ENCODE measurements around the gene SLC25A44. TPM values are rescaled to one million over a fixed set of nuclear protein-coding genes. Genes with fewer than 3 reads are reported as not detected.

SLC25A44 gene
- total RNA-seq, 1 experiment from 2014 or later: 40.2 TPM

GRCh38 chr1:156229809-156230472, 36.0 kb downstream of the SLC25A44 start:
- no peak overlapping the region for H3K56ac ChIP-seq (ENCODE audit: insufficient read length, low read depth, low read length)
- H3K14ac ChIP-seq (ENCODE audit: insufficient read depth, low read length): no peak overlapping the region
- H3K79me2 ChIP-seq (ENCODE audit: insufficient read depth, low read length): no peaks in the 10 kb centered on the region
- H3K36me3 Mint-ChIP-seq (ENCODE audit: insufficient read depth in 1 of 3, low read depth in 3 of 3): peaks cover 20 to 57% (median 51%) of the 10 kb centered on the region in 3 experiments
- no CpG with 5 or more reads among the region's 11 CpGs for WGBS (ENCODE audit: extremely low coverage, insufficient read length, low lambda C conversion rate)
- H4K91ac ChIP-seq (ENCODE audit: insufficient read length, low read depth, low read length): no peak overlapping the region
- H3K4me1 Mint-ChIP-seq: peaks cover 5 to 6% of the 10 kb centered on the region in 2 experiments
- H3K9ac ChIP-seq (ENCODE audit: extremely low read depth, insufficient read length, low read length): no peak overlapping the region
- H3K4me3 Mint-ChIP-seq: peak overlapping the region in 1 of 2 experiments; percentile 23; a peak in 1 of 5 replicates
- H3K27me3 ChIP-seq (ENCODE audit: insufficient read depth, low read length): no peaks in the 10 kb centered on the region; the same call in 1 of the 2 replicates
- H3K23me2 ChIP-seq (ENCODE audit: insufficient read length, low read depth, low read length, poor library complexity, severe bottlenecking): no peaks in the 10 kb centered on the region
- no peak for TF ChIP-seq CTCF (conservative IDR thresholded peaks at IDR 0.05)
- no peak overlapping the region for H3K4me2 ChIP-seq (ENCODE audit: insufficient read depth, insufficient read length, low read length)
- no peak overlapping the region for H4K5ac ChIP-seq (ENCODE audit: insufficient read length, low read depth, low read length)
- no peak overlapping the region for H3T11ph ChIP-seq (ENCODE audit: low read length)
- H2AFZ ChIP-seq (ENCODE audit: low read length): no peak overlapping the region
- no peak overlapping the region for H2BK5ac ChIP-seq (ENCODE audit: insufficient read length, low read length)
- no peak overlapping the region for H3K27ac ChIP-seq (ENCODE audit: insufficient read length, low read depth, low read length)
- peak overlapping the region in 1 of 3 experiments; percentile 51; a peak in 3 of 7 replicates for H3K27ac Mint-ChIP-seq
- H4K20me1 ChIP-seq (ENCODE audit: control insufficient read depth, insufficient read depth, insufficient read length): no peaks in the 10 kb centered on the region
- no peak overlapping the region for H3K4ac ChIP-seq (ENCODE audit: low read depth, low read length)
- DNase-seq: no peak
- H3K23ac ChIP-seq (ENCODE audit: insufficient read length, low read depth, low read length): no peak overlapping the region
- no peak overlapping the region for H2AK5ac ChIP-seq (ENCODE audit: insufficient read length, low read length)
- H2BK15ac ChIP-seq (ENCODE audit: low read depth, low read length): no peak overlapping the region
- H2BK20ac ChIP-seq (ENCODE audit: low read depth, low read length, poor library complexity, severe bottlenecking): no peak overlapping the region
- H3K4me1 ChIP-seq (ENCODE audit: insufficient read depth, low read length): no peaks in the 10 kb centered on the region
- no peak overlapping the region for H3K18ac ChIP-seq (ENCODE audit: insufficient read length, low read depth, low read length)
- no peak overlapping the region for H4K8ac ChIP-seq (replicated peaks; ENCODE audit: insufficient read length, low read depth, low read length)
- no peak overlapping the region for H2BK120ac ChIP-seq (ENCODE audit: low read depth, low read length, poor library complexity, severe bottlenecking)
- H3K27me3 Mint-ChIP-seq (ENCODE audit: low read depth): no peaks in the 10 kb centered on the region
- H3K9me3 Mint-ChIP-seq: no peaks in the 10 kb centered on the region
- no peaks in the 10 kb centered on the region for H3K9me3 ChIP-seq (ENCODE audit: control insufficient read depth, low read depth, low read length)
- no peaks in the 10 kb centered on the region for H3K79me1 ChIP-seq (ENCODE audit: insufficient read depth, low read depth, low read length, poor library complexity, severe bottlenecking)
- no peak overlapping the region for H2BK12ac ChIP-seq (ENCODE audit: insufficient read length, low read depth, low read length)

All from H9 (cell line).